Muscle of back (tissue), 11 donors: ENCODE results near the gene BRF1. TPM values are rescaled to one million over a fixed set of nuclear protein-coding genes. Genes with fewer than 3 reads are reported as not detected.

Experiments used
- DNase-seq, 3 donors: peaks; one replicate each; pipeline versions ENCODE4 v3.0.0 to v3.0.0-alpha.2; 2013
- polyA plus RNA-seq, 10 donors: library from polyadenylated mRNA; unstranded; fragments of 120-200 nt; gene quantifications; one replicate each; pipeline ENCODE4 v1.2.1, GENCODE V29; 2013; ENCODE audit not compliant: insufficient read length in 10 of 10

The BRF1 gene
- polyA plus RNA-seq, 10 donors, result 17.7 to 28.4 (median 24.8) TPM

- no peak for DNase-seq
Observed at GRCh38 chr14:105211086-105211757, 89.6 kb downstream of the BRF1 start.

- DNase-seq, result no peak
Observed at GRCh38 chr14:105210266-105211025, 90.4 kb downstream of the BRF1 start.

GRCh38 chr14:105209646-105210045 is 91.2 kb downstream of the BRF1 start:
- no peak for DNase-seq

- no peak for DNase-seq
Observed at GRCh38 chr14:105209091-105209490, 91.7 kb downstream of the BRF1 start.

GRCh38 chr14:105208738-105209075 is 92.1 kb downstream of the BRF1 start:
- no peak for DNase-seq

- no peak for DNase-seq
Observed at GRCh38 chr14:105207996-105208737, 92.6 kb downstream of the BRF1 start.

GRCh38 chr14:105207460-105207901 is 93.3 kb downstream of the BRF1 start:
- DNase-seq, result no peak

- no peak for DNase-seq
Observed at GRCh38 chr14:105206873-105207272, 93.9 kb downstream of the BRF1 start.

- DNase-seq, result peak in 1 of 3 donors; percentile 59
Observed at GRCh38 chr14:105205673-105206208, 95.1 kb downstream of the BRF1 start.

- DNase-seq, result peak in 1 of 3 donors; percentile 37
Observed at GRCh38 chr14:105204931-105205672, 95.7 kb downstream of the BRF1 start.

- peak in 1 of 3 donors; percentile 47 for DNase-seq
Observed at GRCh38 chr14:105204206-105204930, 96.4 kb downstream of the BRF1 start.

GRCh38 chr14:105203701-105204100 is 97.1 kb downstream of the BRF1 start:
- no peak for DNase-seq

GRCh38 chr14:105203057-105203531 is 97.7 kb downstream of the BRF1 start:
- peak in 2 of 3 donors; percentile 56 to 84 for DNase-seq

GRCh38 chr14:105201925-105202513 is 98.8 kb downstream of the BRF1 start:
- peak in 1 of 3 donors; percentile 51 for DNase-seq

GRCh38 chr14:105201156-105201924 is 99.5 kb downstream of the BRF1 start:
- no peak for DNase-seq

GRCh38 chr14:105200641-105201040 is 100.2 kb downstream of the BRF1 start:
- peak in 1 of 3 donors; percentile 53 for DNase-seq

GRCh38 chr14:105200074-105200473 is 100.7 kb downstream of the BRF1 start:
- no peak for DNase-seq

GRCh38 chr14:105199093-105199492 is 101.7 kb downstream of the BRF1 start:
- DNase-seq, result no peak

- no peak for DNase-seq
Observed at GRCh38 chr14:105198588-105198987, 102.2 kb downstream of the BRF1 start.
